Measurements from ENCODE around the gene DNAH11. TPM values are rescaled to one million over a fixed set of nuclear protein-coding genes. Genes with fewer than 3 reads are reported as not detected.

Gene DNAH11
- polyA plus RNA-seq, 1 experiment, result 0.59 TPM

GRCh38 chr7:21942955-21943354, 400.1 kb downstream of the DNAH11 start:
- no peak for DNase-seq (ENCODE audit: low read depth)
- Histone ChIP-seq H3K27me3 (ENCODE audit: control insufficient read depth, insufficient read depth, low read length) (no peaks in the 10 kb centered on the region), H3K36me3 (ENCODE audit: control insufficient read depth, insufficient read depth, low read length) (no peaks in the 10 kb centered on the region), H3K4me3 (ENCODE audit: low read depth, low read length) (no peak overlapping the region)
- ChIA-PET CTCF (interaction anchor here (0.6 kb wide), 1 partner anchor 24 kb away, joined by 3 read pairs; no protein-coding TSS in a partner anchor), POLR2A (no interaction called here)
- TF ChIP-seq, protein P1, sequence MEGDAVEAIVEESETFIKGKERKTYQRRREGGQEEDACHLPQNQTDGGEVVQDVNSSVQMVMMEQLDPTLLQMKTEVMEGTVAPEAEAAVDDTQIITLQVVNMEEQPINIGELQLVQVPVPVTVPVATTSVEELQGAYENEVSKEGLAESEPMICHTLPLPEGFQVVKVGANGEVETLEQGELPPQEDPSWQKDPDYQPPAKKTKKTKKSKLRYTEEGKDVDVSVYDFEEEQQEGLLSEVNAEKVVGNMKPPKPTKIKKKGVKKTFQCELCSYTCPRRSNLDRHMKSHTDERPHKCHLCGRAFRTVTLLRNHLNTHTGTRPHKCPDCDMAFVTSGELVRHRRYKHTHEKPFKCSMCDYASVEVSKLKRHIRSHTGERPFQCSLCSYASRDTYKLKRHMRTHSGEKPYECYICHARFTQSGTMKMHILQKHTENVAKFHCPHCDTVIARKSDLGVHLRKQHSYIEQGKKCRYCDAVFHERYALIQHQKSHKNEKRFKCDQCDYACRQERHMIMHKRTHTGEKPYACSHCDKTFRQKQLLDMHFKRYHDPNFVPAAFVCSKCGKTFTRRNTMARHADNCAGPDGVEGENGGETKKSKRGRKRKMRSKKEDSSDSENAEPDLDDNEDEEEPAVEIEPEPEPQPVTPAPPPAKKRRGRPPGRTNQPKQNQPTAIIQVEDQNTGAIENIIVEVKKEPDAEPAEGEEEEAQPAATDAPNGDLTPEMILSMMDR (IDR thresholded peaks at IDR 0.05; ENCODE audit: insufficient read depth, low read depth, low read length), result no peak

- H3K27me3 ChIP-seq (ENCODE audit: control insufficient read depth, insufficient read depth, low read length), result no peaks in the 10 kb centered on the region
- DNase-seq (ENCODE audit: low read depth), result no peak
- TF ChIP-seq, protein P1 (IDR thresholded peaks at IDR 0.05; ENCODE audit: insufficient read depth, low read depth, low read length), result no peak
- H3K36me3 ChIP-seq (ENCODE audit: control insufficient read depth, insufficient read depth, low read length), result no peaks in the 10 kb centered on the region
- H3K4me3 ChIP-seq (ENCODE audit: low read depth, low read length), result no peak overlapping the region
- ChIA-PET POLR2A (interaction anchor here (0.6 kb wide), 1 partner anchor 10 kb away, joined by 3 read pairs; no protein-coding TSS in a partner anchor), CTCF (interaction anchor here (0.6 kb wide), 1 partner anchor 24 kb away, joined by 3 read pairs; no protein-coding TSS in a partner anchor)
Measured at GRCh38 chr7:21943436-21943835, 400.6 kb downstream of the DNAH11 start.

DNA sequence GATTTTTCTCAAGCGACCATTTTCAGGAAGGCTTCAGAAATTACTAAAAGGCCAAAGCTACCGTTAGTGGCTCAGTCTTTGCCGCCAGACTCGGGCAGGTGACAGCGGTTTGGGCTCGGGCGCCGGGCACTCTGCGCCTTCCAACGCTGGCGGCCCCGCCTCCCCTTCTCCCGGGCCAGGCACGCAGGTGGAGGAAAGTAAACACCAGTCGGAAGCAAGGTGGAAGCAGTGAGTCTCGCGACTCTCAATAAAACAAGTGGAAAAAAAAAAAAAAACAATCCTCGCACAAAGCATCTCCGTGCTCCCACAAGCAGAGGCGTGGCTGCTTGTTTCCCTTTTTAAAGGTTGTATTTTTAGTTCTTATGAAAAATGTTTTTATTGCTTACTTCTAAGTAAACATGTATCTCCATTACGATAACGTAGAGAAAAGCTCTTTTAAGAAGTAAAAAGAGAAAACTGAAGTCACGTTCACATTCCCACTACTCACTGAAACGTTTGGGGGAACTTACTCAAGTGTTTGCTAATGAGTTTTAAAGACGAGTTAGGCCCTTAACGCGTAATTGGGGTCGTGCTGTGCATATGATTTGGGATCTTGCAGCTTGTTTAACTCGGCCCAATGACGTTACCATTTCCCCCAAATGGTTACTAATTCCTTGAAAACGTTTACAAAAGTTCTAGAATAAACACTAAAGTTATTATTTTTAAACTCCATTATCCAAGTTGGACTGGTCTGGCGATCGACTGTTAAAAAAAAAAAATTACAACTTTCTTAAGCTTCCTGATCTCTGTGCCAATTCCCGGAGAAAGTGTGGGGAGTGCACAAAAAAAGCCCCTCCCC, 402.0 kb downstream of the DNAH11 start:
- ChIA-PET POLR2A (interaction anchor here (0.5 kb wide), 1 partner anchor 518 kb away, joined by 7 read pairs; no protein-coding TSS in a partner anchor), CTCF (interaction anchor here (0.6 to 1.2 kb wide), 3 partner anchors 35 to 1069 kb away, joined by 3 read pairs; no protein-coding TSS in a partner anchor)
- peak overlapping the region; percentile 67 for H3K4me3 ChIP-seq (ENCODE audit: low read depth, low read length)
- no peaks in the 10 kb centered on the region for H3K27me3 ChIP-seq (ENCODE audit: control insufficient read depth, insufficient read depth, low read length)
- TF ChIP-seq, protein P1 (IDR thresholded peaks at IDR 0.05; ENCODE audit: insufficient read depth, low read depth, low read length), result no peak
- no peak for DNase-seq (ENCODE audit: low read depth)
- H3K36me3 ChIP-seq (ENCODE audit: control insufficient read depth, insufficient read depth, low read length), result no peaks in the 10 kb centered on the region

- TF ChIP-seq, protein P1 (IDR thresholded peaks at IDR 0.05; ENCODE audit: insufficient read depth, low read depth, low read length), result no peak
- DNase-seq (ENCODE audit: low read depth), result no peak
- peak within 1 kb of the TSS; percentile 67 for H3K4me3 ChIP-seq (ENCODE audit: low read depth, low read length)
- no peaks in the 10 kb centered on the region for H3K27me3 ChIP-seq (ENCODE audit: control insufficient read depth, insufficient read depth, low read length)
- no peaks in the 10 kb centered on the region for H3K36me3 ChIP-seq (ENCODE audit: control insufficient read depth, insufficient read depth, low read length)
- POLR2A ChIA-PET, result interaction anchor here (0.5 to 0.6 kb wide), 2 partner anchors 22 to 519 kb away, joined by 3 to 7 read pairs; no protein-coding TSS in a partner anchor
- CTCF ChIA-PET, result interaction anchor here (0.6 to 1.2 kb wide), 2 partner anchors 34 to 1068 kb away, joined by 3 read pairs; no protein-coding TSS in a partner anchor
Measured at GRCh38 chr7:21945454-21946221, 402.8 kb downstream of the DNAH11 start, which contains the start of gene CDCA7L. Gene CDCA7L (minus strand): TSS chr7:21945899. CDS start chr7:21945804, 95 bp downstream.
